C4-2B (cell line): ENCODE results near the gene SLX4IP.

ENCODE experiments used
- ZFX ChIP-seq: fragments of 450-650 bp; IDR thresholded peaks from 2 replicates; pipeline ENCODE4 v1.6.1; 2017
- TF ChIP-seq, protein P1 (sequence below): fragments of 450-650 bp; conservative IDR thresholded peaks from 2 replicates; pipeline ENCODE4 v1.5.1; 2017; ENCODE audit warnings: mild to moderate bottlenecking

DNA sequence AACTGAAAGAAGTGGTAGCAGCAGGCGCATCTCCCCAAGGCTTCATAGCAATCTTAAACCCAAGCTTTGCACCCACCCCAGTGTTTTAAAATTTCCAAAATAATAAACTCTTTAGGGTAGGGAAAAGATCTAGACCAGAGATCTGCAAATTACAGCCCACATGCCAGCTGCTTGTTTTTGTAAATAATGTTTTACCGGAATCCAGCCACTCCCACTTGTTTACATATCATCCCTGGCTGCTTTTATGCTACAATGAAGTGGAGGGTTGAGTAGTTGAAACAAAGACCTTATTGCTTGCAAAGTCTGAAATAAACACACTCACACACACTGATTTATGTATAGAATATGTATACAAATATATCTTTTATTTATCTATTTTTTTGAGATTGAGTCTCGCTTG is 30.0 kb downstream of the SLX4IP start:
- TF ChIP-seq, protein P1, sequence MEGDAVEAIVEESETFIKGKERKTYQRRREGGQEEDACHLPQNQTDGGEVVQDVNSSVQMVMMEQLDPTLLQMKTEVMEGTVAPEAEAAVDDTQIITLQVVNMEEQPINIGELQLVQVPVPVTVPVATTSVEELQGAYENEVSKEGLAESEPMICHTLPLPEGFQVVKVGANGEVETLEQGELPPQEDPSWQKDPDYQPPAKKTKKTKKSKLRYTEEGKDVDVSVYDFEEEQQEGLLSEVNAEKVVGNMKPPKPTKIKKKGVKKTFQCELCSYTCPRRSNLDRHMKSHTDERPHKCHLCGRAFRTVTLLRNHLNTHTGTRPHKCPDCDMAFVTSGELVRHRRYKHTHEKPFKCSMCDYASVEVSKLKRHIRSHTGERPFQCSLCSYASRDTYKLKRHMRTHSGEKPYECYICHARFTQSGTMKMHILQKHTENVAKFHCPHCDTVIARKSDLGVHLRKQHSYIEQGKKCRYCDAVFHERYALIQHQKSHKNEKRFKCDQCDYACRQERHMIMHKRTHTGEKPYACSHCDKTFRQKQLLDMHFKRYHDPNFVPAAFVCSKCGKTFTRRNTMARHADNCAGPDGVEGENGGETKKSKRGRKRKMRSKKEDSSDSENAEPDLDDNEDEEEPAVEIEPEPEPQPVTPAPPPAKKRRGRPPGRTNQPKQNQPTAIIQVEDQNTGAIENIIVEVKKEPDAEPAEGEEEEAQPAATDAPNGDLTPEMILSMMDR = no peak
- no peak for TF ChIP-seq ZFX
